Activated CD4-positive, alpha-beta T cell treated with anti-CD3 and anti-CD28 coated beads, Interleukin-2, amount 50 U/mL, for 1 hour (primary cell): ENCODE data around the gene AADAT.
"Not testable (repeated sequence)": the region's sequence is repeated elsewhere in the genome, so short reads cannot be mapped to it uniquely, and the experiment has no call there.

Experiments used
- DNase-seq: peaks from one replicate; pipeline ENCODE4 v3.0.0-alpha.2; 2020

Gene AADAT

DNA sequence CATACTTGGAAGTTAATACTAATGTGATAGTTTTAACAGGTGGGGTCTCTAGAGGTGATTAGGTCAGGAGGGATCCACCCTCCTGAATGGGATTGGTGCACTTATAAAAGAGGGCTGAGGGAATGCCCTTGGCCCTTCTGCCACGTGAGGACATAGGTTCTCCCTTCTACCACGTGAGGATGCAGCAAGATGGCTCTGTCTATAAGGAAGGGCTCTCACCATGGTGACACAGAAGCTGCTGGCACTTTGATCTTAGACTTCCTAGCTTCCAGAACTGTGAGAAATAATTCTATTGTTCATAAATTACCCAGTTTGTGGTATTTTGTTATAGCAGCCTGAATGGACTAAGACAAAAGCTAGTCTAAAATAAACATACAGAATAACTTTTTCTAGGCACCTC, 1.0 kb downstream of the AADAT start:
- no peak for DNase-seq

GRCh38 chr4:170087163-170087700, 2.5 kb downstream of the AADAT start:
- DNase-seq: no peak

DNA sequence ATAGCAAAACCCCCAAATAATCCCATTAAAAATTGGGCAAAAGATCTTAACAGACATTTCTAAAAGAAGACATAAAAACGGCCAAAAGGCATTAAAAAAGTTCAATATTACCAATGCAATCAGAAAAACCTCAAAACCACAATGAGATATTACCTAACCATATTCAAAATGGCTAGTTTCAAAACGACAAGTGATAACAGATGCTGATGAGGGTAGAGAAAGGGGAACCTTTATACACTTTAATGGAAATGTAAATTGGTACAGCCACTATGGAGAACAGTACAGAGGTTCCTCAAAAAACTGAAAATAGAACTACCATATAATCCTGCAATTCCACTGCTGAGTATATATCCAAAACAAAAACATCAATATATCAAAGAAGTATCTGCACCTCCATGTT, 6.2 kb downstream of the AADAT start:
- no peak for DNase-seq

DNA sequence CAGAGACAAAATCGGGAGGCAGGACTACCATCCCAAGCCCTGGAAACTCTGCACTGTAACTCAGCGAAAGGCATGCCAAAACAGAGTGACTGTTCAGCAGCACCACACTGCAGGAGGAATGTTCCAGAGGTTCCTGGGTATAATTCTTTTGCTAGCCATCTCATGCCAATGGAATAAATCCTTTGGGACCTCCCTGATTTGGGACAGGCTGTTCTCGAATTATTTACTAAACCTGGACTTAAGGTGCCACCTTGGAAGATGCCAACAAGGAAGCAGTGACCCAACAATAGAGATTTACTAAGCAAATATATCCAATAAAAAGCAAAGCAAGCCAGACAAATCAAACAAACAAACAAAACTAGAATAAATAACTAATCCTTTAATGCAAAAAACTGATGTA, 9.3 kb downstream of the AADAT start:
- no peak for DNase-seq

DNA sequence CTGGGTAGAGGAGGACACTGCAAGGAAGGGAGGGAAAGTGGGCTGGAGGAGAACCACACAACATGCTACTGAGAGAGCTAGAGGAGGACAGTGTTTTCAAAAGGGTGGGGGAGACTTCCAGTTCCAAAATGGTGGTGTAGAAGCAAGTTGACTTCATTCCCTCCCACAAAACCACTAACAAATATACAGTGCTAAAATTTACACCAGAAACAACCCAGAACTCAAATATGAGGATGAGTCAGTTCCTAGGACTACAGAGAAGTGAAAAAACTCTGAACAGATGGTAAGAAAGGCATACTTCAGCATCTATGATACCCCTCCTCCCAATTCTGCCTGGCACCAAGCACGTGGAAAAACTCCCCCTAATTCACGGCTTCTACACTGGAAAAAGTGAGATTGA, 9.8 kb downstream of the AADAT start:
- DNase-seq: no peak

GRCh38 chr4:170071196-170071595, 18.6 kb downstream of the AADAT start:
- DNase-seq: no peak

DNA sequence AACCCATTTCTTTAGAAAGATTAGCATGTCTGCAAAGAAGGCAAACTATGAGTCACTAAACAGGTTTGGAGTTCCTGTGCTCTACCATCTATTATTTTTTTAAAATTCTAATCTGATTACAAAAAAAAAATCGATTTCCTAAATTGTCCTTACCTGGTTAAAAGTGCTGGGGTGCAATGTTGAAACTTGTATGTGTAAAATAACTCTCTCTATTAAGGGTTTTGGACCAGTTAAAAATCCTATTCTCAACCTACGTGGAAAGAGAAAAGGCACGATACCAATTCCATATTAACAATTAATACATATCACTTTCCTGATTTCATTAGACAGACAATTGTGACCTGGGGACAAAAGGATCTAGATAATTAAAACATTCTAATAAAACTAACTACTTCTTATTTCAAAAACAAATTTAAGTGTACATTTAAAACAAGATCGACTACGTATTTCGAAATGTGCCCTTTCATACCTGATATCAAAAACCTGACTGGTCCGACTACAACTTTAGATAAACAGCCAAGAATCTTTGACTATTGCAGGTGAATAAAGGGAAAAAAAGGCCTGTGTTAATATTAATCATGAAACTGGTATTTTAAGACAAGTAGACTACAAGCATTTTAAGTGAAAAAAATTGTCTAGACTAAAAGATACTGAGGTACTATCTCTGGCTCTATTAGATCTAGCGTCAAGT, 21.2 kb downstream of the AADAT start:
- no peak for DNase-seq

DNA sequence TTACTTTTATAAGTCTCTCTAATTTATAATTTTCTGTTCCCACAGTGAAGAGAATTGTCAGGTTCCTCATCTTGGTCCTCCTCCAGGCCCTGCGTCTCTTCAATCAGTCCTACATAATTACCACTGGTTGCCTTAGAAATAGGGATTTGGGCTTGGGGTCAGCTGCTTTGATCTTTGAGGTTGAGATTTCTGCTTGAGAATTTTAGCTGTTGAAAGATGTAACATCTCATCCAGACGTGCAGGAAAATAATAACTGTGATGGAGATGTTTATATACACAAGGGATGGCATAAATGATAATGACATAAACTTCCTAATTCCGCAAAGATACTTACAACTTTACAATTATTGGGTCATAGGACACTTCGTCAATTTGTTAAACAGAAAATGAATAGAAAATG, 30.3 kb downstream of the AADAT start:
- no peak for DNase-seq

DNA sequence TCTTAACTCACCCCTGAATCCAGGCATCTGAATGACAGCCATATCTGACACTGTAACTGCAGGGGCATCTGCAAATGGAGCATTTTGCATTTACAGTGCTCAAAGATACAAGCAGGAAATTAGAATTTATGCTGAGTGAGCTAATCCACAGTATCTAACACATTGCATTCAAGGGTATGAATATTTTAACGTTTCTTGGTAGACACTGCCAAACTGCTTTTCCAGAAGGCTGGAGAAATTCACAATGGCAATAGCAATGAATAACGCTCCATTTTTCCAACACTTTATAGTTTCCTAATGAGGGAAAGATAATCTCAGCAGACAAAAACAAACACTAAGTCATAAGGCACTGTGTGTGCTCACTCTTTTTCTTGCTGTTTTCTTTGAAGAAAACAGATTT, 30.9 kb downstream of the AADAT start:
- DNase-seq: no peak

DNA sequence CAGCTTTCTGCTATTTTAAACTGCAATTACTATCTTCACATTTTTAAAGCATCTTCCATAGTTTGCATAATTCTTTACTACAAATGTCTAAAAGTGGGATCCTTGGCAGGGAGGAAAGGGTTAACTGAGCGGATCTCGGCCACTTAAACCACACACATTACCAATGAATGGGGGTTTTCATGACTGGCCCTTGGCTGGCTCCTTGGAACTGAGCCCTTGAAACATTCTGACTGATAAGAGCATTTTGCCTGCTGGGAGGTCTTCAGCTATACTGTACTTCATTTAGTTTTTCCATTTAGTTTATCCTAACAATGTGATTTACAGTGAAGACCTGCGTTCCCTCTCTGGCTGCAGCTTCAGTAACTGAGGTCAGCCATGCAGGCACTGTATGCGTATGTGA, 31.9 kb downstream of the AADAT start:
- no peak for DNase-seq

- DNase-seq: no peak
These were observed 36.8 kb downstream of the AADAT start for GRCh38 chr4:170052919-170053318.

DNA sequence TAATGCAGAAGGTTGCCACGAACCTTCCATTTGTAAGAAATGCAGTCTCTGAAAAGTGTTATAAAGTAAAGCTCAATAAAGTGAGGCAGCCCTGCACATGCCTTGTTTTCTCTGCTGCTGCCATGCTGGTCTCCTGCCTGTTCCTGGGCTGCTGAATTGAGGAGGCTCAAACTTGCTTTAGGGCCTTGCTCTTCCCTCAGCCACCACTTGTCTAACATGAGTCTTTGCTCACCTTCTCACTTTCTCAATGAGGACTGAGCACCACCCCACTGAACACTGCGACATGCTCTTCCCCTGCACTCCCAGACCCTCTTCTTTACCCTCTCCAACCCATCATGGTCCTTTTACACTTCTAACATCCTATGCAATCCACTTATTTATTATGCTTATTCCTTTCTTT, 38.4 kb downstream of the AADAT start:
- no peak for DNase-seq

- DNase-seq: no peak
These were observed 40.0 kb downstream of the AADAT start for GRCh38 chr4:170049766-170050165.

GRCh38 chr4:170047771-170048354, 41.9 kb downstream of the AADAT start:
- peak; percentile 56 for DNase-seq

GRCh38 chr4:170046156-170046555, 43.6 kb downstream of the AADAT start:
- not testable (repeated sequence) for DNase-seq

DNA sequence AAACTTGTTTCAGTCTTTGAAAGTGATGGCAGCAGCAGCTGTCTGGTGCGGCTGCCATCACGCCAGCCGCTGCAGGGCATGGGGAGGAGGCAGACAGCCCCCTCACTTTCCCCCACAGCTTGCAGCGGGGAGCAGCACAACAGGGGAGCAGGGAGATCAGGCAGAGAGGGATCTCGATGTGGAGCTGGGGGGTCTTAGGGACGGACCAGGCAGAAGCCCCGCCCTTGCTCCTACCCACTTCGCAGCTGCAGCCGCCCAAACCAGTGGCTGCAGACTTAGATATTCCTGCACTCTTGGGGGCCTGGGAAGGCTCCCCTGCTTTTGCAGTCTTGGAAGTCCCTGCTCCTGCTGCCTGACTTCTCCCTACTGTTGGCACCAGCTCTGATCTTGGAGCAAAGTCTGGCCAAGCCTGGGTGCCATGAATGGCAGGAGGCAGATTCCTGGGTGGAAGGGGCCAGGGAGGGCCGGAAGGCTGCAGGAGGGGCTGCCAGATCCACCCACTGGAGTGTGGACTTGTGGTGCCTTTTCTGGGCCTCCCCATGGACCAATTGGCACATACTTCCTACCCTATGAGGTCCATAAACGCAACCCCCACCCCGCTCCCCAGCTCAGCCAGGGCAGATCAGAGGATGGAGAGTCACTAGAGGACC, 49.6 kb downstream of the AADAT start:
- DNase-seq: no peak

DNA sequence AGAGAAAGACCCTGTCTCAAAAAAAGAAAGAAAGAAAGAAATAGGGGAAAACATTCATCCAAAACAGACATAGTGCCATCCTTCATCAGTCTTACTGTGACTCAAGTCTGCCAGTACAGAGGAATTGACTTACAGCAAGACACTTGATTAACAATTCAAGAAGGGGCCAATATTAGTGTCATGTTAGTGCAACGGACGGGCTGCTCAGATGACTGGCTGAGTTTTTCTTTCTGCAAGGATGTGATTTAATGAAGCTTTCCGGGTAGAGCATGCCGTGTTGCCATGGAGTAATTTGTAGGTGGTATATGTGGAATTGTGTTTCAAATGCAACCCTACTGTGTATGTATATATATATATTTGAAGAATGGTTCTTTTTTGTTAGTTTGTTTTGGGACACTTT, 51.0 kb downstream of the AADAT start:
- no peak for DNase-seq

DNA sequence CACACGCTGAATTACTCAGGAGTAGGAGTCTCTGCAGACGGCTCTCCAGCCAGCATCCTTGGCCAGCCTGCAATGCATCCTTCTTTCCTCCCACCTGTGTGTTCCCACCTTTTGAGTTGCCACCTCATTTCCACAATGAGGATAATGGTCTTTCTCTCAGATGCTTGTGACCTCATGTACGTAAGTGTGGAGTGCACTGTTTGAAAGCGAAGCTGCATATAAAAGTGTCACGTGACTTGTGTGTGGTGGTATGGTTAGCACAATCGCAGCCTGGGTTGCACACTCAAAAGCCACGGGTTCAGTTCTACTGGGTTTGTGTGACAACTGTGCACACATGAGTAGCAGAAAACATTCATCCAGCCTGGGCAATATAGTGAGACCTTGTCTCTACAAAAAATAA, 51.5 kb downstream of the AADAT start:
- no peak for DNase-seq

DNA sequence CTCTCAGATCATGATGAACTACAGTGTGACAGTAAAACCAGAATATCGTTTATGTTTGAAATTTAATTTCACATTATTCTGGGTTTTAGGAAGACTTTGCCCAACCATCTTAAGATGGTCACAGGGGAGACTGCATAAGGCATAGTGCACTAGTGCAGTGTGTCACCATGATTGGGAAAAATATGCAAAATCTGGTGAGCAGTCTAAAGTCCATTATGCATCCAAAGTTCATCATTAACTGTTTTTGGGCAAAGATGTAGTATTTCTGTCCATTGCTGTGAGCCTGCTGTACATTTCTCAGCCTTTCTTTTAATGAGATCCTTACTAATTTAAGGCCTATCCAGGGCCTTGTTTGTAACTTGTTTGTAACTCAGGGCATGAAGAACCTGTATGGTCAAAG, 52.3 kb downstream of the AADAT start:
- no peak for DNase-seq

DNA sequence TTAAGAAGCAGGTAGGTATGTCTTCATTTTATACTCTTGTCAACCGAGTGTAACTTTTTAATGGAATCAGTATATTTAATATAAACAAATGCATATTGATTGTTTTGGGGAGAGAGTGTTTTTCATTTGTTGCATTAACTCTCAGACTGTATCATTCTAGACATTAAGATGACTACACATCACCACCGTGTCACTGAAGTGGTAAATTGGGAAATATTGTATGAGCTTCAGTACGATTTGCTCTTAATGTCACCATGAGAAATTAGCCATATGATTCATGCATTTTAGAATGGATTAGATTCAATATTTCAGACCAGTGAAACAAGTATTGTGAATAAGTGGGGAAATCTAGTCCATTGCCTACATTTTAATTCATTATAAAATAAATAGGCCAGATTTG, 53.9 kb downstream of the AADAT start:
- DNase-seq: no peak

GRCh38 chr4:170035231-170035630, 54.5 kb downstream of the AADAT start:
- DNase-seq: no peak

DNA sequence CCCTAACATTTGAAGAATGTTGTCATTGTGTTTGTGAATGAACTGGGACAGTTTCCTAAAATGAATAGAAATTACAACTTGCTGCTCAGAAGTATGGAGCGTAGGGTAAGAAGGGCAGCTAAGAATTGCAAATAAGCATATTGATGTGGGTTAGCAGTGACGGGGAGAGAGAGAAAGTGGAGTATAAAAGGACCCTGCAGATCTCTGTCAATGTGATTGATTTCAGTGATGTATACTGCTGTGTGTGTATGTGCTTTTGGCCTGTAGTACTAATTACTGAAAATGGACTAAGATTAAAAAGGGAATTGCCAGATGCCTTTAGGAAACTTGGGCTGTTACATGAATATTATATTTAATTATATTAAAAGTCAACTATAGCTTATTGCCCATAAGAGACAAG, 55.8 kb downstream of the AADAT start:
- no peak for DNase-seq

GRCh38 chr4:170030121-170030520, 59.6 kb downstream of the AADAT start:
- DNase-seq: no peak

DNA sequence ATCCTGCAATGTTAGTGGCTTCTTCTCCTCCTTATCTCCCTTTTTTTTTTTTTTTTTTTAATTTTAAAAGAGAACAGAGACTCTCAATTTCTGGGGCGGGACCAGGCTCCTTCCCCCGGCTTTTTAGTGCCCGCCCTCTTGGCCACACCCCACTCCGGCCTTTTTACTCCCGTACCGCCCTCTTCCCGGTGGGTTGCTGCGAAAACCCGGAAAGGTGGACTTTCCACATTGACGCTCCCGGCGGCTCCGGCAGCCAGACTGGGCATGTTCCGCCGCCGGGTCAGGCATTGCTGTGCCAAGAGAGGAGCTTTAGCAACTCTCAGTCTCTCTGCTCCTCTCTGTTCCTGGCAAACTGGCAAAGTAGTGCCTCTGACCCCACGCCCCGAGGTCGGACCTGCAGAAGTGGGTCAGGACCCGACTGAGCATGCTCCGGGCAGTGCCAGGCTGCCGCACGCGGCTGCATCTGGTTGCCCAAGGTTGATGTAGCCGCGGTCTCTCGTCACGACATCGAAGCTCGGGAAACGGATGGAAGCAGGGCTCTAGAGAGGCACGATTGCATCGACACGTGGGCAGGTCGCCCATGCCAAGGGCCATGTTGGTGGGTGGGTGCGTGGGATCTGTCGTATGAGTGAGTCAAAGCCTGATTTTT, 62.5 kb downstream of the AADAT start:
- peak; percentile 88 for DNase-seq
